ENCODE data around the gene PUM2. TPM values are rescaled to one million over a fixed set of nuclear protein-coding genes. Genes with fewer than 3 reads are reported as not detected.
A peak's percentile ranks its signal among the peaks of the same experiment; 100 is the strongest.

The PUM2 gene
- total and polyA plus RNA-seq, 2 of the 13 experiments (the other 11 are each of a cell fraction or from before 2014, with no cell fraction given): 69.6 to 69.8 TPM

DNA sequence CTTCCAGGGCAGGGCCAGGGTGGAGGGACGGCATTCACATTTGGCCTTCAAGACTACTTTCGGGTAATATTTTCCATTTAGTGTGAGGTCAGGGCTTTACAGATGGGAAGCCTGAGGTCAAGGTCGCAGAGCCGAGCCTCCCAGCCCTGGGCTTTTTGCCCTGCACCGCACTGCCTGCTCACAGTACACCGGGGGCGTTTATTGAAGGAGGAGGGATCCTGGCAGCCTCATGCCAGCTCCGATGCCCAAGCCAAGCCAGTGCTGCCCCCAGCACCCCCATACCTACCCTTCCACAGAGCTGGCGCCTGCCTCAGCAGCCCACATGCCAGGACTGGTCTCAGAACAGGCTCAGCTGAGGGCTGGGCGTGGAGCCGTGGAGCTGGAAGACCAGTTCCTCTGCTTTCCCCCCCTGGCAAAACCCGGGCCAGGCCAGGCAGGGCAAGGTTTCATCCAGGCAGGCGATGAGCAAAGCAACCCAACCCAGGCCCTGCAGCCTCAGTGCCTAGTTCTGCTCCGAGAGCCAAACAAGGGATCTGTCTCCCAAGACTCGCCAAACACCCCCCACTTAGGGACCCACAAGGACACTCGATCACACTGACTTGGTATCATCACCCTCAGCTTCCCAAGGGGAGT lies 137.7 kb downstream of the PUM2 start (continued):
- TF ChIP-seq CSRNP1 (CRISPR knock-in tag; IDR thresholded peaks at IDR 0.05) (0 out of 2 replicates have a peak, but pooled peaks have one; percentile 54), PTBP1 (IDR thresholded peaks at IDR 0.05; ENCODE audit: low read depth, low read length, poor library complexity, severe bottlenecking) (no peak), ZFP91 (CRISPR knock-in tag; IDR thresholded peaks at IDR 0.05; ENCODE audit: borderline replicate concordance) (peak; percentile 51; the same call in 1 of the 2 replicates), ZNF446 (CRISPR knock-in tag; IDR thresholded peaks at IDR 0.05) (peak; percentile 23; the same call in 1 of the 2 replicates), SNAPC2 (CRISPR knock-in tag; IDR thresholded peaks at IDR 0.05) (no peak), ZBTB4 (CRISPR knock-in tag; IDR thresholded peaks at IDR 0.05; ENCODE audit: borderline replicate concordance) (peak; percentile 6; the same call in 1 of the 2 replicates), ZNF709 (CRISPR knock-in tag; IDR thresholded peaks at IDR 0.05) (peak; percentile 34; the same call in 1 of the 2 replicates), MTERF4 (CRISPR knock-in tag; IDR thresholded peaks at IDR 0.05) (peak; percentile 57; the same call in 1 of the 2 replicates), KDM3A (CRISPR knock-in tag; IDR thresholded peaks at IDR 0.05; ENCODE audit: low read depth) (0 out of 2 replicates have a peak, but pooled peaks have one; percentile 24), CBFB (CRISPR knock-in tag; IDR thresholded peaks at IDR 0.05) (peak; percentile 6; the same call in 1 of the 2 replicates), ISL2 (CRISPR knock-in tag; IDR thresholded peaks at IDR 0.05) (no peak), ATF7 (IDR thresholded peaks at IDR 0.05) (no peak), ATF7 (CRISPR knock-in tag; IDR thresholded peaks at IDR 0.05) (peak; percentile 55; the same call in 1 of the 2 replicates), ZNF530 (CRISPR knock-in tag; IDR thresholded peaks at IDR 0.05; ENCODE audit: low read depth) (no peak), FLYWCH1 (CRISPR knock-in tag; IDR thresholded peaks at IDR 0.05) (0 out of 2 replicates have a peak, but pooled peaks have one; percentile 26), MYC (CRISPR knock-in tag; IDR thresholded peaks at IDR 0.05; ENCODE audit: borderline replicate concordance) (no peak)
- TF ChIP-seq, protein P1, sequence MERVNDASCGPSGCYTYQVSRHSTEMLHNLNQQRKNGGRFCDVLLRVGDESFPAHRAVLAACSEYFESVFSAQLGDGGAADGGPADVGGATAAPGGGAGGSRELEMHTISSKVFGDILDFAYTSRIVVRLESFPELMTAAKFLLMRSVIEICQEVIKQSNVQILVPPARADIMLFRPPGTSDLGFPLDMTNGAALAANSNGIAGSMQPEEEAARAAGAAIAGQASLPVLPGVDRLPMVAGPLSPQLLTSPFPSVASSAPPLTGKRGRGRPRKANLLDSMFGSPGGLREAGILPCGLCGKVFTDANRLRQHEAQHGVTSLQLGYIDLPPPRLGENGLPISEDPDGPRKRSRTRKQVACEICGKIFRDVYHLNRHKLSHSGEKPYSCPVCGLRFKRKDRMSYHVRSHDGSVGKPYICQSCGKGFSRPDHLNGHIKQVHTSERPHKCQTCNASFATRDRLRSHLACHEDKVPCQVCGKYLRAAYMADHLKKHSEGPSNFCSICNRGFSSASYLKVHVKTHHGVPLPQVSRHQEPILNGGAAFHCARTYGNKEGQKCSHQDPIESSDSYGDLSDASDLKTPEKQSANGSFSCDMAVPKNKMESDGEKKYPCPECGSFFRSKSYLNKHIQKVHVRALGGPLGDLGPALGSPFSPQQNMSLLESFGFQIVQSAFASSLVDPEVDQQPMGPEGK (CRISPR knock-in tag; IDR thresholded peaks at IDR 0.05): peak; percentile 33
- TF ChIP-seq, protein P2, sequence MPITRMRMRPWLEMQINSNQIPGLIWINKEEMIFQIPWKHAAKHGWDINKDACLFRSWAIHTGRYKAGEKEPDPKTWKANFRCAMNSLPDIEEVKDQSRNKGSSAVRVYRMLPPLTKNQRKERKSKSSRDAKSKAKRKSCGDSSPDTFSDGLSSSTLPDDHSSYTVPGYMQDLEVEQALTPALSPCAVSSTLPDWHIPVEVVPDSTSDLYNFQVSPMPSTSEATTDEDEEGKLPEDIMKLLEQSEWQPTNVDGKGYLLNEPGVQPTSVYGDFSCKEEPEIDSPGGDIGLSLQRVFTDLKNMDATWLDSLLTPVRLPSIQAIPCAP (CRISPR knock-in tag; IDR thresholded peaks at IDR 0.05; ENCODE audit: low read depth): no peak
